Activated CD8-positive, alpha-beta T cell treated with anti-CD3 and anti-CD28 coated beads for 36 hours (primary cell): ENCODE results near the gene KDM1B. TPM values are rescaled to one million over a fixed set of nuclear protein-coding genes. Genes with fewer than 3 reads are reported as not detected.
"Not testable (repeated sequence)": the region's sequence is repeated elsewhere in the genome, so short reads cannot be mapped to it uniquely, and the experiment has no call there.

Experiments
- ATAC-seq: fragments of 200-7000 bp; cut with Tn5 transposase; one replicate; pipeline ENCODE4 v1.10.0; 2021; ENCODE audit warnings: mild to moderate bottlenecking, moderate library complexity
- CTCF ChIA-PET: fragments of 350-600 bp; sonication (Branson Sonifier 250); formaldehyde crosslinking; loops from one replicate; lab custom pipeline; 2021; ENCODE audit warnings: antibody characterized with exemption; lab: Charles Lee
- POLR2A ChIA-PET: fragments of 350-600 bp; sonication (Branson Sonifier 250); formaldehyde crosslinking; loops from one replicate; lab custom pipeline; 2021; ENCODE audit warnings: antibody characterized with exemption; lab: Charles Lee
- DNase-seq: peaks from one replicate; pipeline ENCODE4 v3.0.0-alpha.2; 2020
- H3K27ac Mint-ChIP-seq: one replicate; pipeline ENCODE4 v1.8.0; 2021; ENCODE audit warnings: mild to moderate bottlenecking, mixed read lengths
- H3K27me3 Mint-ChIP-seq: one replicate; pipeline ENCODE4 v1.8.0; 2021; ENCODE audit warnings: mixed read lengths
- H3K36me3 Mint-ChIP-seq: one replicate; pipeline ENCODE4 v1.8.0; 2021; ENCODE audit warnings: low read depth, mixed read lengths
- H3K4me1 Mint-ChIP-seq: one replicate; pipeline ENCODE4 v1.8.0; 2021; ENCODE audit warnings: low read depth, mixed read lengths
- H3K4me3 Mint-ChIP-seq: one replicate; pipeline ENCODE4 v1.8.0; 2021; ENCODE audit warnings: mild to moderate bottlenecking, moderate library complexity, mixed read lengths
- H3K9me3 Mint-ChIP-seq: one replicate; pipeline ENCODE4 v1.8.0; 2021; ENCODE audit warnings: mixed read lengths
- intact Hi-C: fragments of 100-400 bp; cut with micrococcal nuclease; formaldehyde crosslinking; loops from one replicate; pipeline ENCODE4 v1.10.0; 2022
- total RNA-seq, 2 experiments: library from RNA; stranded (reverse); gene quantifications; one replicate each; pipeline ENCODE4 v1.2.3, GENCODE V29; 2021
- TF ChIP-seq, protein P1 (sequence below): fragments of 200-600 bp; IDR thresholded peaks from one replicate; pipeline ENCODE4 v1.8.0; 2022; ENCODE audit warnings: antibody characterized with exemption, mild to moderate bottlenecking

The KDM1B gene
- total RNA-seq, 2 experiments from 2014 or later = 10.9 to 12.2 TPM

DNA sequence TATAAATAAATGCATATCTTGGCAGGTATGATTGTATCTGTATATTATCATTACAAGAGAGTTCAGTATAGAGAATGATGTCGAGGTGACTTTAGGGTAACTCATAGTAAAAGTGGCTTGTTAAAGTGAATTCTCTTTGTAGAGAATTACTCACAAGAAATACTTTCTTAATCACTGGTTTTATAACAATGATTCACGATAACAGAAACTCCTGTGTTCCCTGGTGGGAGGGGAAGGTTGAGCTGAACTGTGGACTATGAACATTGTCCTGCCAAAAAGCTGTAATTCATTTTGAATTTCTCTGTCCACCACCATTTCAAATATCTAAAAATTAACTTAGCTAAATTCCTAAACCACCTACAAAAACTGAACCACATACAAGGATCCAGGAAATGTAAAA, 8.1 kb upstream of the KDM1B start:
- Mint-ChIP-seq H3K4me3 (no peak overlapping the region), H3K27ac (no peak overlapping the region), H3K4me1 (peaks cover 12% of the 10 kb centered on the region), H3K9me3 (no peaks in the 10 kb centered on the region), H3K36me3 (peaks cover 14% of the 10 kb centered on the region), H3K27me3 (no peaks in the 10 kb centered on the region)
- intact Hi-C loops = no loop called here
- TF ChIP-seq, protein P1, sequence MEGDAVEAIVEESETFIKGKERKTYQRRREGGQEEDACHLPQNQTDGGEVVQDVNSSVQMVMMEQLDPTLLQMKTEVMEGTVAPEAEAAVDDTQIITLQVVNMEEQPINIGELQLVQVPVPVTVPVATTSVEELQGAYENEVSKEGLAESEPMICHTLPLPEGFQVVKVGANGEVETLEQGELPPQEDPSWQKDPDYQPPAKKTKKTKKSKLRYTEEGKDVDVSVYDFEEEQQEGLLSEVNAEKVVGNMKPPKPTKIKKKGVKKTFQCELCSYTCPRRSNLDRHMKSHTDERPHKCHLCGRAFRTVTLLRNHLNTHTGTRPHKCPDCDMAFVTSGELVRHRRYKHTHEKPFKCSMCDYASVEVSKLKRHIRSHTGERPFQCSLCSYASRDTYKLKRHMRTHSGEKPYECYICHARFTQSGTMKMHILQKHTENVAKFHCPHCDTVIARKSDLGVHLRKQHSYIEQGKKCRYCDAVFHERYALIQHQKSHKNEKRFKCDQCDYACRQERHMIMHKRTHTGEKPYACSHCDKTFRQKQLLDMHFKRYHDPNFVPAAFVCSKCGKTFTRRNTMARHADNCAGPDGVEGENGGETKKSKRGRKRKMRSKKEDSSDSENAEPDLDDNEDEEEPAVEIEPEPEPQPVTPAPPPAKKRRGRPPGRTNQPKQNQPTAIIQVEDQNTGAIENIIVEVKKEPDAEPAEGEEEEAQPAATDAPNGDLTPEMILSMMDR = no peak
- POLR2A ChIA-PET = no interaction called here
- no peak for DNase-seq
- peak; percentile 45 for ATAC-seq
- CTCF ChIA-PET = no interaction called here

DNA sequence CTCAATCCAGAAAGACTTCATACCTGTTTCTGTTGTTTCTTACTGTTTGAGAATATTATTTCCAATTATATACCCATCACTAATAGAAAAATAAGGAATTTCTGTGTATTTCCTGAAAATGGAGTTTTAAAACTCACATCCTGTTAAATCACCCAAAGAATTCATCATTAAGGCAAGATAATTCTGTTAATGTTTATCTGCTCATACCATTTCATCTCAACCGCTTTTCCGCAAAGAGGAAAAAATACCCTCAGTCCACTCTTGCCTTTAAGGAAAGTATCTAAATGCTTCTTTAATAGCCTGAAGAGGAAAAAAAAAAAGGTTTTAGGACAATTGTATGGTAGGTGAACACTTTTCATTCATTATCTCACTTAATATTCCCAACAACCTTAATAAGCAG, 7.6 kb upstream of the KDM1B start:
- no peaks in the 10 kb centered on the region for H3K9me3 Mint-ChIP-seq
- ATAC-seq (no peak), DNase-seq (no peak)
- peaks cover 11% of the 10 kb centered on the region for H3K36me3 Mint-ChIP-seq
- H3K4me1 Mint-ChIP-seq = peaks cover 17% of the 10 kb centered on the region
- no peaks in the 10 kb centered on the region for H3K27me3 Mint-ChIP-seq
- no peak overlapping the region for H3K4me3 Mint-ChIP-seq
- intact Hi-C loops = no loop called here
- H3K27ac Mint-ChIP-seq = no peak overlapping the region
- ChIA-PET CTCF (no interaction called here), POLR2A (no interaction called here)
- TF ChIP-seq, protein P1 = no peak

DNA sequence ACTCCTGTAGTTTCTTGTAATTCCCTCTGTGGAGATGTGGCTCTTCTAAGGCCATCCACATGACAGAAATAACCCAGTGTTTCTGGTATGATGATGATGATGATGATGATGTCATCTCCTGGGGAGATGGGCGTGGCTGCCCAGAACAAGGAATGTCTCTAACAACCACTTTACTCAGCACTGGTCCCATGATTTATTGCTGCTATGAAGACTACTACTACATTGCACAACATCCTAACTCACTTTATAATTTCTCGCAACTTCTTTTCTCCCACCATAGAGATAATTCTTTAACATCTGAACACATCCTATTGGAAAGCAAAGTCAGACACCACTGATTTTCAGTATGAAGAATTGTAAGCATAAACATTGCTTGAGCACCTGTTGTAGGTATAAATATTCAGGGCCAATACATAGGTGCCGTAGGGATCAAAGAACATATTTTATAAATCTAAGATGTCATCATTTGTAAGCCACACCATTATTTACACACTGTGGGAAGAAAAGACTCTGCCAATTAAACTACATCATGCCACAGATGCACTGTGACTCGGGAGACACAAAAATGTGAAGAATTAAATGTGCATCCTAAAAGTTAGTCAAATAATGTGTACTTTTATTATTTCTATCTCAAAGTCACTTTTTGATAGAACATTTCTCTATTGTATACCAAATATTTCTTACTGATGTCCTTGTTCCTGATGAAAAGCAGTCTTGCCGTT, 6.8 kb upstream of the KDM1B start:
- TF ChIP-seq, protein P1 = no peak
- CTCF ChIA-PET = no interaction called here
- H3K27ac Mint-ChIP-seq = no peak overlapping the region
- no peak for DNase-seq
- no peak overlapping the region for H3K4me3 Mint-ChIP-seq
- H3K36me3 Mint-ChIP-seq = peaks cover 6% of the 10 kb centered on the region
- no peaks in the 10 kb centered on the region for H3K27me3 Mint-ChIP-seq
- ATAC-seq = no peak
- POLR2A ChIA-PET = no interaction called here
- intact Hi-C loops = no loop called here
- peaks cover 26% of the 10 kb centered on the region for H3K4me1 Mint-ChIP-seq
- no peaks in the 10 kb centered on the region for H3K9me3 Mint-ChIP-seq

- H3K4me3 Mint-ChIP-seq, H3K27me3 Mint-ChIP-seq, CTCF ChIA-PET, ATAC-seq, H3K36me3 Mint-ChIP-seq, intact Hi-C loops, H3K9me3 Mint-ChIP-seq, DNase-seq, POLR2A ChIA-PET, H3K27ac Mint-ChIP-seq: not testable (repeated sequence)
- H3K4me1 Mint-ChIP-seq = peaks cover 37% of the 10 kb centered on the region
These were observed 3.8 kb upstream of the KDM1B start for GRCh38 chr6:18151391-18151790.

GRCh38 chr6:18151801-18152200, 3.4 kb upstream of the KDM1B start:
- intact Hi-C loops = no loop called here
- DNase-seq (no peak), ATAC-seq (no peak)
- H3K4me1 Mint-ChIP-seq = peaks cover 38% of the 10 kb centered on the region
- CTCF ChIA-PET = no interaction called here
- TF ChIP-seq, protein P1 = no peak
- POLR2A ChIA-PET = interaction anchor here (0.6 kb wide), 1 partner anchor 10 kb away, joined by 4 read pairs; no protein-coding TSS in a partner anchor
- peaks cover 6% of the 10 kb centered on the region for H3K36me3 Mint-ChIP-seq
- no peaks in the 10 kb centered on the region for H3K9me3 Mint-ChIP-seq
- no peak overlapping the region for H3K4me3 Mint-ChIP-seq
- H3K27ac Mint-ChIP-seq = no peak overlapping the region
- H3K27me3 Mint-ChIP-seq = no peaks in the 10 kb centered on the region
